KBM-7 (cell line): ENCODE measurements around the gene POU3F1.
A peak's percentile ranks its signal among the peaks of the same experiment; 100 is the strongest.

ENCODE experiments used
- DNase-seq: peaks from one replicate; pipeline ENCODE4 v3.0.0-alpha.2; 2015
- in situ Hi-C: fragments of 300-500 bp; cut with MboI; formaldehyde crosslinking; loops from 2 replicates; pipeline ENCODE4 v1.14.3; 2020; ENCODE audit warnings: low sequenced_read_pairs, low pct_unique_long_range_greater_than_20kb, mixed read lengths

The POU3F1 gene

DNA sequence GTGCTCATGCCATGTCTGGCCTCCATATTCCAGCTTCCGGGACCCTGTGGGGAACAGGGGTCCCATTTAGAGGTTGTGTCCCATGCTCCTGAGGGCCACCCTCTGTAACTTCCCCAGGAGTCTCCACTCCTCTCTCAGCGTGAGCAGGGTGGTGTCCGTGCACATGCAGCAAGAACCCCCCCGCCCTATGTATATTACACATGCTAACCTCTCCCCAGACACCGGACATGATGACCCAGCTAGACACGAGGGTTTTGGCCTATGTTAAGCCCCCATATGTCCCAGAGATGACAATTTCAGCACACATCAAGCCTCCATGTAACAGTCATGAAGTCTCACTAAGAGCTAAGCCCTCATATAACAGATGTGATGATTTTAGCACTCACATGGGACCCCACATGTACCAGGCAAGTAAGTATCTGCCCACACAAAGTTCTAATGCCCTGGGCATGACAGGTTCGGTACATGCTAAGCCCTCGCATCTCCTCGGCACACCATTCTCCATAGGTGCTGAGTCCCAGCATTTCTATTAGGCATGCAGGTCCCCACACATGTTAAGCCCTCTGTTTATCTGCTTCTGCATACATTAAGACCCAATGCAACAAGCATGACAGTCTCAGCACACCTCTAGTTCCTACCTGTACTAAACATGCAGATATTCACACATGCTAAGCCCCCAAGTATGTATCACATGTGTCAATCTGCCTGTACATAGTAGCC lies 48.3 kb downstream of the POU3F1 start:
- in situ Hi-C loops = no loop called here
- DNase-seq = no peak

DNA sequence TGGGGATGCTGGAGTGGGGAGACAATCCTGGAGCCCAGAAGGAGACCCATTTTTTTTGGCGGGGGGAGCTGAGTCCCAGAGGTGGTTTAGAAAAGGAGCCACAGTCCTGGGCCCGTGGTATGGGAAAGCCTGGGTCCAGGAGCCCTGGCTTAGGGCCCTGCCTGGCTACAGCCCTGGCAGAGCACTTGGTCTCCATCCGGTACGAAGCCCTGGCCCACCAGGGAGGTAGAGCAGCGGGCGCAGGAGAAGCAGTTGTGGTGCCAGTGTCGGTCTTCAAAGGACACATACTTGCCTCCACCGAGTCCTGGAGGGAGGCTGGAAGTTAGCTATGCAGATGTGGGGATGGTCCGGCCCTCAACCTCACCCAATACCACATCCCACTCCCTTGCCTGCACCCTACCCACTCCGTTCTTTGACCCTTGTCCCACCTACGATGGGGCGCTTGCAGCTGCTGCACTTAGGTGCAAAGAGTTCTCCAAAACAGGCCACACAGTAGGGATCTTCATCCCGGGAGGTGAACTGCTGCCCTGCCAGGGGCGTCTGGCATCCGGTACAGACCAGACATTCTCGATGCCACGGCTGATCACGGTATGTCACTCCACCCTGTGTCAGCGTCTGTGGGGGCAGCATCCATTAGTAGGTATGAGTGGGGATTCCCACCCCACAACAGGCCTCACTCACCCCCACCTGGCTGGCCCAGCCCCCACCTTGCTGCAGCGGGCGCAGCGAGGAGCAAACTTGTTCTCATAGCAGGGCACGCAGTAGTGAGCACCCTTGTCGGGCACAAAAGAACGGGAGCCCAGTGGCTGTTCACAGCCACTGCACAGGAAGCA lies 49.1 kb downstream of the POU3F1 start:
- in situ Hi-C loops = no loop called here
- no peak for DNase-seq

DNA sequence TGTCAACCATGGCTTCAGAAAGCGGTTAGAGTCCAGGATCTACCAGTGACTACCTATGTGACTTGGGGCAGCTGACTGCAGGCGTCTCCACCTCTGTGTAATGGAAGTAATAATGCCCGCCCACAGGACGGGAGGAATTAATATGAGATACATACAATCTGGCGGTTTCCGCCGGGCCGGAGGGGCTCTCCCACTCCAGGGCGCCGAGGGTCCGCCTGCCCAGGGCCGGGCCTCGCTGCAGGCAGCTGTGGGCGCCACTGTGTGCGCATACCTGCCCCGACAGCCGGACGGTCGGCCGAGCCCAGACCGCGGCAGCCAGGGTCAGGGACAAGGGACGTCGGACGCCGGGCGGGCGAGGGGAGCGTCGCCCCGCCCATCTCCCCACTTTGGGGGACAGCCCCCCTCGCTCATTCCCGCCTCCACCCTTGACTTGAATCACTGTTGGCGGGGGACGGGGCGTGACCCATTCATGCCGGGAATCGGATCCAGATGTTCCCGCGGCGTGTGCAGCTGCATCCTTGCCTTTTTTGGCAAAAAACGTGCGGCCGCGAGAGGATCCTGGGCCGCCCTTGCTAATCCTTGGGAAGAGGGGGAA lies 50.7 kb downstream of the POU3F1 start:
- DNase-seq = no peak
- in situ Hi-C loops = no loop called here

- in situ Hi-C loops = no loop called here
- peak; percentile 9 for DNase-seq
Measured at GRCh38 chr1:37994886-37995566, 51.6 kb downstream of the POU3F1 start.
